Measurements from ENCODE around the gene CBLL2.
"Not testable (repeated sequence)": the region's sequence is repeated elsewhere in the genome, so short reads cannot be mapped to it uniquely, and the experiment has no call there.

CBLL2 gene, protein sequence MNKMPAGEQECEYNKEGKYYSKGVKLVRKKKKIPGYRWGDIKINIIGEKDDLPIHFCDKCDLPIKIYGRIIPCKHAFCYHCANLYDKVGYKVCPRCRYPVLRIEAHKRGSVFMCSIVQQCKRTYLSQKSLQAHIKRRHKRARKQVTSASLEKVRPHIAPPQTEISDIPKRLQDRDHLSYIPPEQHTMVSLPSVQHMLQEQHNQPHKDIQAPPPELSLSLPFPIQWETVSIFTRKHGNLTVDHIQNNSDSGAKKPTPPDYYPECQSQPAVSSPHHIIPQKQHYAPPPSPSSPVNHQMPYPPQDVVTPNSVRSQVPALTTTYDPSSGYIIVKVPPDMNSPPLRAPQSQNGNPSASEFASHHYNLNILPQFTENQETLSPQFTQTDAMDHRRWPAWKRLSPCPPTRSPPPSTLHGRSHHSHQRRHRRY

DNA sequence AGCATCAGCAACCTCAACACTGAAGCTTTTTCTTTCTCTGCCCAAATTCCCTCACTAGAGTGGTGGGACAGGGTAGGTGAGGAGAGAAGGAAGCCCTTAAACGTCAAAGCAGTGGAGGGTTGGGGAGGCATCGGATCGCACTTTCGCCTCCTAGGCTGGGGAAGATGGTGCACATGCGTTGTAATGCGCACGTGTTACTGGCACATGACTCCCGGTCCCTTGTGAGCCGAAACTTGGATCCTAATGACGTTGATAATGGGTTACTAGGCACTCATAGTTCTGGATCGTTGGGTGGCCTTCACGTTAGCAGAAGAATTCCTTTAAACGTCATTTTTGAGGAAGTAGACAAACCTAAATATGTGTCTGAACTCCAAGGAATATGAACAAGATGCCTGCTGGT, at the start of gene CBLL2:
Gene CBLL2 (plus strand): TSS at position 301 of the 400 bp plus-strand sequence. CDS start 79 bp downstream, at position 380.
- no peak for DNase-seq

DNA sequence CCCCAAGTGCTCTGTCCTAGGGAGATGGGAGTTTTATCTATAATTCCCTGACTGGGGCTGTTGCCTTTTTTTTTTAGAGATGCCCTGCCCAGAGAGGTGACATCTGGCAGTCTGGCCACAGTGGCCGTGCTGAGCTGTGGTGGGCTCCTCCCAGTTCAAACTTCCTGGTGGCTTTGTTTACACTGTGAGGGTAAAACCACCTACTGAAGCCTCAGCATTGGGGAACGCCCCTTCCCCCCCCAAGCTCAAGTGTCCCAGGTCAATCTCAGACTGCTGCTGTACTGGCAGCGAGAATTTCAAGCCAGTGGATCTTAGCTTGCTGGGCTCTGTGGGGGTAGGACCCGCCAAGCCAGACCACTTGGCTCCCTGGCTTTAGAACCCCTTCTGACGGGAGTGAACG, 38.3 kb upstream of the CBLL2 start:
- DNase-seq = no peak

DNA sequence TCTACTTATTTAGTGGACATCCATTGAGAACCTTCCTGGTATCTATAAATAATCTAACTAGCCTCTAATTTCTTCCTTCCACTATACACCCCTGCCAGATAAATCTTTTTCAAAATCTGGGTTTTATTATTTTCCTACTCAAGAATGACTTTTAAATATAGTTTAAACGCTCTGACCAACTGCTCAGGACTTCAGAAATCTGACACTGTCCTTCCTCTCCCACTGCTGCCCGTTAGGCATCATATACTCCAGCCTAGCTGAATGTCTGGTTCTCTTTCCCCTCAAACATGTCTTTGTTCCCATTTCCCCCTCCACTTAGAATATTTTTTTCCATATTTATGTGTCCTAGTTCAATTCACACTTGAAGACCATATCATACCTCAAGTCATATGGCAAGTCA, 35.2 kb upstream of the CBLL2 start:
- DNase-seq = no peak

DNA sequence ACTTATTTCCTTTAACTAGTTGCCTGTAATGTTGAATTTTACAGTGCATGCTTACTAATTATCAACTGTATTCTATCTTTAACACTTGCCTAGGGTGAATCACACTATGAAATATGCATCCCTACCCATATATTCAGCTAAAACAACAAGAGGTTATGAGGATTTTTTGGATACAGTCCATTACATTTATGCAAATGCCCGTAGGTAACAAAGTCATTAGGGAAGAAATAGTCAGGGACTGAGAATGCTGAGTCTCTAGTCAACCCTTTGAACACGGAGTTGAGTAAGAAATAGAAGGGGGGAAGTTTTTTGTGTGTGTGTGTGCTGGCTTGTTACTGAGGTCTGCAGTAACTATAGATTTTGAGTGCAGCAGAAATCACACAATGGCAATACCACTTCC, 26.1 kb upstream of the CBLL2 start:
- DNase-seq = no peak

DNA sequence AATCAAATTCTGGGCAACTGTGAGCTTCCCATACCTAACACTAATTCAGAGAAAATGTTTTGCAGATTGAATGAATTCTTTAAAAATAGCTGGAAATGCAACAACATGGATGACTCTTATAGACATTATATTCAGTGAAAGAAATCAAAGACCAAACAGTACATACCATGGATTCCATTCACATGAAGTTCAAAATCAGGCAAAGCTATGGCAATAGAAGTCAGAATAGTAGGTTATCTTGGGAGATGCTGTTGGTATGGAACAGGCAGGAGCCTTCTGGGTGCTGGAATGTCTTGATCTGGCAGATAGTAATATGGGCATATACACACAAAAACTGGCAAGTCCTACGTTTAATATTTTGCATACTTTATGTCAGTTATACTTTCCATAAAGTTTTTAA, 25.5 kb upstream of the CBLL2 start:
- DNase-seq = no peak

DNA sequence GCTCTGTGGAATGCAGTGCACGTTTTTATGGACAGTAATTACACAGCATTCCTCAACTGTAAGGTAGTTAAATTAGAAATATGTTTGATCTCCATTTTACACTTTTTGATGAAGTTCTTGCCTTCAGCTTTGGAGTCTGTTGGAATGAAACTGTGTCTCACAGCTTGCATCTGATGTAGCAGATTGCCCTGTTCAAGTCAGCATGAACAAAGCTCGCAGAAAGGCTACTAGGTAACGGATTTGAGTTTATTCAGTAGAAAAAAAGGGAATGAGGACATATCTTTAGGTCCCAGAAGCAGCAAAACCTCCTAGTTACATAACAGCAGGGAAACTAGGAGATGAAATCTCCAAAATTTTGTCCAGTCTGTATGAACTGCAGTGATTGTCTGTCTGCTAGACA, 24.3 kb upstream of the CBLL2 start:
- no peak for DNase-seq

DNA sequence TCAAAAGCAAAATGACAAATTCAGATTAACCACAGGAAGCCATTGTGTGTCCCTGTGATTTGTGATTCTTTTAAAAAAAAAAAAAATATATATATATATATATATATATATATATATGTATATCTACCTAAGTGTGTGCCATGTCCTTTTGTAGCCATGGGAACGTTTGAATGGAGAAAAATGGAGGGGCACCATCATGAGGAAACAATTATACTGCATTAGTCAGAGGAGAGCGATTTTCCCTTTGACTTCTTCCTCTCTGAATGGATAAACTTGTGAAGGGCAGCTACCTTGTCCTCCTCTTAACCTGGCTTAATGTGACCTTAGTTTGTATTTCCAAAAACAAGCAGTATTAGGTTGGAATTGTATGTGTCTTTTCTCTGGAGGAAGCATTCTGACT, 23.3 kb upstream of the CBLL2 start:
- DNase-seq = no peak

DNA sequence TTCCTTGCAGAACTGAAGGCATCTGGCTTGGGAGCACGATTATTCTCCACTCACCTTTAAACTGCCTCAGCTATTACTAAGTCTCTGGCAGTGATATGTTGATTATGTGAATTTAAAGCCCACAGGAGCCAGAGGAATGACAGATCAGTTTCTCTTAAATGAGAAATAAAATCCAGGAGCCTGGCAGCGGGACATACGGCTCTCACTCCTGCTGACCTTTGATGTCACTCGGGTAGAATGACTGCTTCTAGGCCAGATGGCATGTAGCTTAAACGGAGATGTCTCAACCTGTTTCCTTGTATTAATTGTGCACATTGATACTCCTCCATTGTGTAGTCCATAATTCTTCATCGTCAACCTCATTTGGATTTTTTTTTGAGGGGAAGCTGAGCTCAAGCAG, 4.0 kb upstream of the CBLL2 start:
- DNase-seq = no peak

DNA sequence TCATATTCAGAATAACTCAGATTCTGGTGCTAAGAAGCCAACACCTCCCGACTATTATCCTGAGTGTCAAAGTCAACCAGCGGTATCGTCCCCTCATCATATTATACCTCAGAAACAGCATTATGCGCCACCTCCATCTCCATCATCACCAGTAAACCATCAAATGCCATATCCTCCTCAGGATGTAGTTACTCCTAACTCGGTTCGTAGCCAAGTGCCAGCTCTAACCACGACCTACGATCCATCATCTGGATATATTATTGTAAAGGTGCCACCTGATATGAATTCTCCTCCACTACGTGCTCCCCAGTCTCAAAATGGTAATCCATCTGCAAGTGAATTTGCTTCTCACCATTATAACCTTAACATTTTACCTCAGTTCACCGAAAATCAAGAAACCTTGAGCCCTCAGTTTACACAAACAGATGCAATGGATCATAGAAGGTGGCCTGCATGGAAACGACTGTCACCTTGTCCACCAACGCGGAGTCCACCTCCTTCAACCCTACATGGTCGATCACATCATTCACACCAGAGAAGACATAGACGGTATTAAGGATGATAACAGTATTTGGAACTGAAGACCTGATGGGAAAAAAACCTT, 1.1 kb downstream of the CBLL2 start:
- no peak for DNase-seq

DNA sequence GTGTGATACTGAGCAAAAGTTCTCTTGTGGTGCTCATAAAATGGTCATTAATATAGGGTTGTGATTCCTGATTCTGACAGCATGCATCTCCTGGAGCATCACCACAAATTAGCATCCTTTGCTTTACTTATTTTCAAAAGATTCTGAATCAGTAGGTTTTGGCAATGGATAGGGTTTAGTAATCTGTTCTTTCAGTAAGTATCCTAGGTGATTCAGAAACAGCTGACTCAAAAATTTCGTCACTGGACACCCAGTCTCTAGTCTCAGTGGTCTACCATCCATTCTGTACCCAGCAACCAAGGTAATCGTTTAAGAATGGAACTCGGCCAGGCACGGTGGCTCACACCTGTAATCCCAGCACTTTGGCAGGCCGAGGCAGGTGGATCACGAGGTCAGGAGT, 4.1 kb downstream of the CBLL2 start:
- DNase-seq = no peak

DNA sequence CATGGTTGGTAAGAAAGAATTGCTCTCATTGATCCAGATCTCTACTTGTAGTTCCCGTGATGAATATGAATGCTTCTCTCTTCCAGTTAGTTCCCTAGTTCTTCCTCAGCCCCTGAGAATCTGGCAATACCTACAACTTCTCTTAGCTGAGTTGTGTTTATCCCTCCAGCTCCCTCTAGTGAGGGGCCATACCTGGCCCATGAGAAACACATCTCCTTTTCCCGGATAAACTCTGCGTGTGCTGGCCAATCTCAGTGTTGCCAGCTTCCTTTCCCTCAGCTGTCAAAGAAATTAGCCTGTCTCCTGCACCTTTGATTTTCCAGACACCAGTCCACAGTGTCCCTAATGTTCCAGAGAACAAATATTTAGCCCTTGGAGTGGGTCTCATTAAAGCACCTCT, 5.7 kb downstream of the CBLL2 start:
- DNase-seq = no peak

DNA sequence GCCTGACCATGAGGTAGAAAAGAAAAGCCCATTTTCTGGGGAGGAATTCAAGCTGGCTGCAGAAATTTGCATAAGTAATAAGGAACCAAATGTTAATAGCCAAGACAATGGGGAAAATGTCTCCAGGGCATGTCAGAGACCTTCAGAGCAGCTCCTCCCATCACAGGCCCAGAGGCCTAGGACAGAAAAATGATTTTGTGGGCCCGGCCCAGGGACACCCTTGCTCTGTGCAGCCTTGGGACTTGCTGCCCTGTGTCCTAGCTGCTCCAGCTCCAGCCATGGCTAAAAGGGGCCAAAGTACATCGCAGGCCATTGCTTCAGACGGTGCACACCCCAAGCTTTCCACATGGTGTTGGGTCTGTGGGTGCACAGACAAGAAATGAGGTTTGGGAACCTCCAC, 16.5 kb downstream of the CBLL2 start:
- not testable (repeated sequence) for DNase-seq

DNA sequence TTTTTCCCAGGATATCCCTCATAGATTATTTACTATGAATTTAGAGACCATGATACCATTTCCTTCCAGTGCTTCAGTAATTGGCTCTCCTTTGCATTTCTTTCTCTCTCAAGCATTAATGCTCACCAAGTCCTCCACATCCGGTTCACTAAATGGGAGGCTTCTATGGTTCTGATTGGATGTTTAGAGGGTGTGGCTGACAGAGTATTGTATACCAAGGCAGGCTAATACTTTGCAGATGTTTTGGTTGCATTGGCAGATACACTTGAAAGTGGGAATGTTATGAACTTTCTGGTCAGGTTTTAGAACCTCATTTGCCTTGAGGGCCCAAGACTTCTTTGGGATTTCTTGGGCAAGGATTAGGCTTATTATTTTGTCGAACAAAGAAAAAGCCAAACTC, 24.2 kb downstream of the CBLL2 start:
- no peak for DNase-seq

DNA sequence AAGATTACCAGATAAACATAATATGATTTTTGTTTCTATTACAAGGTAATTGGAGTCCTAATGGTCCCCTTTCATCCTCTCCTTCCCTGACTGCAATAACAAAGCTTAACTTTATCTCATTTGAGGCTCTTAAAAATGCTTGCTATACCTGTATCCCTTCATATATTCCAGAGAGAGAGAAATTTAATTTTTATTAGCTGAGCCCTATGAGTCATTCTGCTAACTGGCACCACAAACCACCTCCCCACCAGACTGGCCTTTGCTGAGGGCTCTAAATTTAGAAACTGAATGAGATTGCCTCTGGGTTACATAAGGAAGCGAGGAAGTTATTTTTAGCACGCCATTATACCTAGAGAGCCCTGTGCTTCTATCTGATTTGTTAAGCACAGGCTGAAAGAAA, 27.4 kb downstream of the CBLL2 start:
- no peak for DNase-seq

DNA sequence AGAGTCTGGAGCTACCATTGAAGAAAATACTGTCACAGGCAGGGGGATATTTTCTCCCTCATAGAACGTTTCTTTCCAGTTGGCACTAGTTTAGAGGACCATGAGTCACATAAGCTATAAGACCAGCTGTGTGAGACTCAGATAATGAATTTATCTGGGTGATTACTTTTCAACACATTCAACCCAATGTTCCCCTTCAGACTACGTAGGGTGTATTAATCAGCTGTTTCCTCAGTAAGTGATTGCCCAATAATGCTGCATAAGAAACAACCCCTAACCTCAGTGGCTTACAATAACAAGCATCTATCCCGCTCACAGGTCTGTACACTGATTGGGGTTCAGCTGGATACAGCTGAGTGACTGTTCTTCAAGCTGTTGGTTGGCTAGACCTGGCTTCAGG, 38.1 kb downstream of the CBLL2 start:
- no peak for DNase-seq

DNA sequence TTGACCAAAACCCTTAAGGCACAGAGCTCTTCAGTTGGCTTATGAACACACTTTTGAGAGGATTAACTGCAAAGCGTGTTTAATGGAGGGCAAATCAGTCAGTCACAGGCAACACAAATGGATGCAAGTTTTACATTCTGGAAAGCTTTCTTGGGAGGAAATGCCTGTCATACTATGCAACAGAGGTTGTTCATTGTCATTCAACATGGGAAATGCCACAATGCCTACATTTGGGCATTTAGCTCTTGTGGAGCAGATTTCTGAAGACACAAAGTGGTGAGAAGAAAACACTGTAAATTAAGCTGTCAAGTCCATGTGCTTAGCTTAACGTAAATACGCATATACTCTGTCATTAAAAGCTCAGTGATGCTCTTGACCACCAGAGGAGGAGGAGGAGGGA, 41.1 kb downstream of the CBLL2 start:
- no peak for DNase-seq

DNA sequence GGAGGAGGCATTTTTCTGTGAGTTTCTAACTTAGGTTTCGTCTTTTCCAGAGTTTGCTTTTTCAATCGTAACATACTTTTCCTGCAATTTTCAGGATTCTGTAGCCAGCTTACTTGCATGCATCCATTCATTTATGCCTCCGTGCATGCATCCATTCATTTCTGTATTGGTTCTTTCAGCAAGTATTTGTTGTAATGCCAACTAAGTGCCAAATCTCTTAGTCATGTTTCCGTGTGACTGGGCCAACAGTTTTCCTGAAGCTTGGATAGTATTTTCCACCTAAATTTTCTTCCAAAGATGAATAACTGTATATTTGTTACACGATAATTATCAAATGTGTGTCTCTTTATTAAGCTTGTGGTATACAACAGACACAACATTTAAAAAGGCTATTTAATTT, 41.5 kb downstream of the CBLL2 start:
- DNase-seq = no peak

DNA sequence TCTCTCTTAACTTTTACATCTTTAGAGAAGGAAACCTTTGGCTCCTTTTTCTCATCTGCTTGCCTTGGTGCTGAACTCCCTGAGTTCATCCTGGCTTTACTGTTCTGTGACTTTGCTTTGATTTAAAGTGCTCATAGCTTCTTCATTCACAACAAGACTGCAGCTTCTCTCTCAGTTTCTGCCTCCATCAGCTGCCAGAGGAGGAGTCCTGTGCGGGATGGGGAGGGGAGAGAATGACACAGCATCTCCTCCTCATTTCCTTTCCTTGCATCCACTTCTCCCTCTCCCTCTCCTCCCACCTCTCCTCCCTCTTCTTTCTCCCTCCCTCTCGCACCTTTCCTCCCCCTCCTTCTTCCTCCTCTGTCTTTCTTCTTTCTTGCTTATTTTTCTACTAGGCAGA, 42.0 kb downstream of the CBLL2 start:
- DNase-seq = no peak

DNA sequence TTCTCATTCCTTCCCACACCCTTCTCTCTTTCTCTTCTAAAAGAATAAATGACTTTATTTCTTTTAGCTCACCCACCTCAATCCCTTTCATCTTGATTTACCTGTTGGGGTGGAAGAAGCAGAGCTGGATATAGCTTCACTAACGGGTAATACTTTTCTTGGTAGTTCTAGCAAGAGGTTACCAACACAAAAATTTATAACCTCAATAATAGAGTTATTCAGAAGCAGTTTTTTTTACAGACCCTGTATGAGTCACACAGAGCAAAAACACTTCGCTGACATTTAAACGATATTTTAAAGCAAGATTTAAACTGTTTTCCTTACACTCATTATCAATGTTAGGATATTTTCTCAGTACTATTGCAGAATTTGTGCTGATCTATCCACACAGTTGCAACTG, 42.4 kb downstream of the CBLL2 start:
- DNase-seq = no peak

DNA sequence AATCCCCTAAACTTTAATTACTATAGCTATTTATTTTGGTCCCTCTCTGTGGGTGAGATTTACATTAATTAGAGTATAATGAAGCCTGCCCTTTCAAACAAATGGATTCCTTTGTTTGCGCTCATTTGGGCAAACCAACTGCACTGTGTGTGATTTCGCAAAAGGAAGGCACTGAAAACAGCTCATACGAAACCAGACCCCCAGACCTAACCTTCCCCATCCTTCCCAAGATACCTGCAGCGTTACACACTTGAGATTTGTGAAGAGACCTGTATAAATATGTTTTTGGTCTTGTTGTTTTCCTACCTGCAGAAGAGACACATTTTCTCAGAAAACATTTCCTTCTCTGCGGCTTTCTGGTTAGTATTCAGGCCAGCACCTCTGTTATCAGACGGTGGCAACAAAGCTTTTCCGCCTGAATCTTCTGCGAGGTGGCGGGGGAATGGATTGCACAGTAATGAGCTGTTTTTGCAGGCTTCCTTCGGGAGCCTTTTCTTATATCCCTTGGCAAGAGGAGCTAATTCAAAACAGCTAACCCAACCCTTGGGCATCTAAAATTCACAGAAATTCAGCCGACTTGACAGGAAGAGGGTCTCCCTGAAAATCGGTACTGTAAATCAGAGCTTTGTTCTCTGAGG, 47.6 kb downstream of the CBLL2 start:
- DNase-seq = no peak

DNA sequence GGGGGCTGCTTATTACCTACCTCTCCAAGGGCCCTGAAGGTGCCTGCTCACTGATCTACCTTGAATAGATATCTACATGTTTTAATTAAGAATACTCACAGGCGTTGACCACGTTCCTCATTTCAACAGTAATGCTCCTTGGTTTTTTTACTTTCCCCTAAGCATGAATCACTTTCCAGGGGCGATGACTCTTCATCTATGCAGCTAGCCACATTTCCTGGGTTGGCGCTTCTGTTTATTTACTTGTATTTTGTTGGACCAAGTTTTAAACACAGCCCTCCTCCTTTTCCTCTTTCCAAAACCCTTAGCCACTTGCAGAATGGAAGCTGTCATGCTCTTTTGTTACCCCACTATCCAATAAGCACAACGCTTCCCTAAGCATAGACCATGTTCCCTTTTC, 50.8 kb downstream of the CBLL2 start:
- DNase-seq = no peak

All from stimulated activated CD4-positive, alpha-beta T cell treated with anti-CD3 and anti-CD28 coated beads, Interleukin-4, amount 100 ng/mL, for 1 hour (primary cell).